Activated T-cell treated with anti-CD3 and anti-CD28 coated beads, Interleukin-2, amount 50 U/mL, for 4 hours (primary cell): ENCODE results near the gene RBL2. TPM values are rescaled to one million over a fixed set of nuclear protein-coding genes. Genes with fewer than 3 reads are reported as not detected.
"Not testable (repeated sequence)": the region's sequence is repeated elsewhere in the genome, so short reads cannot be mapped to it uniquely, and the experiment has no call there.

ENCODE experiments used
- ATAC-seq, 2 donors: fragments of 200-7000 bp; cut with Tn5 transposase; one replicate each; pipeline ENCODE4 v1.10.0; 2021
- DNase-seq: peaks from one replicate; pipeline ENCODE4 v3.0.0-alpha.2; 2020
- H3K27me3 Mint-ChIP-seq: one replicate; pipeline ENCODE4 v1.8.0; 2021; ENCODE audit warnings: low read depth, mixed read lengths
- H3K36me3 Mint-ChIP-seq: one replicate; pipeline ENCODE4 v1.8.0; 2022; ENCODE audit warnings: mixed read lengths; ENCODE audit not compliant: insufficient read depth
- H3K4me1 Mint-ChIP-seq: one replicate; pipeline ENCODE4 v1.8.0; 2021; ENCODE audit warnings: low read depth, mixed read lengths
- H3K4me3 Mint-ChIP-seq: one replicate; pipeline ENCODE4 v1.8.0; 2021; ENCODE audit warnings: mild to moderate bottlenecking, moderate library complexity, mixed read lengths
- H3K9me3 Mint-ChIP-seq: one replicate; pipeline ENCODE4 v1.8.0; 2021; ENCODE audit warnings: mixed read lengths
- total RNA-seq, 3 donors: library from RNA; stranded (reverse); gene quantifications; one replicate each; pipeline ENCODE4 v1.2.1, GENCODE V29; 2021

RBL2 gene
- total RNA-seq, 3 donors from 2014 or later, result 26.6 to 31.6 (median 29.8) TPM

GRCh38 chr16:53523971-53524548 is 89.8 kb downstream of the RBL2 start:
- Mint-ChIP-seq H3K4me3 (no peak overlapping the region), H3K36me3 (no peaks in the 10 kb centered on the region), H3K9me3 (no peaks in the 10 kb centered on the region), H3K4me1 (peaks cover 16% of the 10 kb centered on the region), H3K27me3 (no peaks in the 10 kb centered on the region)
- DNase-seq (no peak), ATAC-seq (no peak)

DNA sequence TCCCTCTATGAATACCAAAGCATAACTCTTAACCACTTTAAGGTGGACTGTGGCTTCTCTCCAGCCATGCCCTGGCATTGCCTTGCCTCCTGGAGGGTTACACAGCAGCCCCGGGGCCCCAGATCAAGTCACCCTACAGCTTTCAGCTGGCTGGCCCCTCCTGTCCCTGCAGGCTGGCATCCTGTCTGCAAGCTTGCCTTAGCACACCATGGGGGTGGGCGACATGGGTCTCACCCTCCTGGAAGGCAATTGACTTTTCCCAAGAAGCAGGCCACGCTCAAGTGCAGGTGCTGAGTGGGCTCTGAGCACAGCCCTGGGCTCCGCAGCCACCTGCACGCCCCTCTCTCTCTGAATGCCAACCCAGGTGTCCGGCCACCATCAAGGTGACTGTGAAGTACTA is 94.5 kb downstream of the RBL2 start:
- Mint-ChIP-seq H3K36me3 (no peaks in the 10 kb centered on the region), H3K9me3 (no peaks in the 10 kb centered on the region), H3K4me1 (no peaks in the 10 kb centered on the region), H3K4me3 (no peak overlapping the region), H3K27me3 (no peaks in the 10 kb centered on the region)
- ATAC-seq, result no peak
- DNase-seq, result no peak

- no peaks in the 10 kb centered on the region for H3K27me3 Mint-ChIP-seq
- DNase-seq, result no peak
- H3K4me1 Mint-ChIP-seq, result peaks cover 6% of the 10 kb centered on the region
- no peak overlapping the region for H3K4me3 Mint-ChIP-seq
- no peaks in the 10 kb centered on the region for H3K36me3 Mint-ChIP-seq
- no peak for ATAC-seq
- H3K9me3 Mint-ChIP-seq, result no peaks in the 10 kb centered on the region
Measured at GRCh38 chr16:53529513-53529912, 95.2 kb downstream of the RBL2 start.

DNA sequence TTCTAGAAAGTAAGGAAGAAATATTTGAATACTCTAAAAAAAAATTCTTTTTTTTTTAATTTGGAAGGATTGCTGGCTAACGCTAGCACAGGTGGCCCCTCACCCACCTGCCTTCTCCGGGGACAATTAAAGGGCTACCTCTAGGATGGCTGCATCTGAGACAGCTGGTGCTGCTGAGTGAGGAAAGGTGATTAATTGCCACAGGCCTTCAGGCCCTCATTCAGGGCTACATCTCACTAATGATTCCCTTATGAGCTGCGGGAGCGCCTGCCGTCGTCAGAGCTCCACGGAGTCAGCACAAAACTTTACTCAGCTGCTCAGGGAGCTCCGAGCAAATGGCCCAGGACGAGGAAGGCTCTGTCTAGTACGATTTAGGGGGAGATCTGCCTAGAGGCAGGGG is 95.8 kb downstream of the RBL2 start:
- DNase-seq (no peak), ATAC-seq (no peak)
- Mint-ChIP-seq H3K36me3 (no peaks in the 10 kb centered on the region), H3K4me3 (no peak overlapping the region), H3K27me3 (no peaks in the 10 kb centered on the region), H3K9me3 (no peaks in the 10 kb centered on the region), H3K4me1 (peaks cover 11% of the 10 kb centered on the region)

DNA sequence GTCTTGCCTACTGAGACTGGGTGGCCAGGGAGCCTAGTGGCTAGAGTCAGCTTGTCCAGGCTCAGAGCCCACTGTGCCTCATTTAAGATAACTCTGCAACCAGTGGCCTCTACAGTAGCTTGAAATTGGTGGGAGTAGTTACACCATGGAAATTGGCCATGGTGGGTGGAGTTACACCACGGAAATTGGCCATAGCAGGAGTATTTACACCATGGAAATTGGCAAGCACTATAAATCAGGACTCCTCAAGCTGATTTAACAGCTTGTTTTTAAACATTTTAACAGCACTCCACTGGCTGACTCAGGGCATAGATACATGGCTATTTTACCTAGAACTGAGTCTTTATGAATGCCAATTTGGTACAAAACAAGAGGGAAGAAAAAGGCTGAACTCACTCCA is 96.5 kb downstream of the RBL2 start:
- Mint-ChIP-seq H3K36me3 (no peaks in the 10 kb centered on the region), H3K4me1 (peaks cover 13% of the 10 kb centered on the region), H3K27me3 (no peaks in the 10 kb centered on the region), H3K4me3 (no peak overlapping the region), H3K9me3 (no peaks in the 10 kb centered on the region)
- DNase-seq, result no peak
- no peak for ATAC-seq

- H3K27me3 Mint-ChIP-seq, result no peaks in the 10 kb centered on the region
- H3K4me3 Mint-ChIP-seq, result no peak overlapping the region
- ATAC-seq (no peak), DNase-seq (no peak)
- peaks cover 25% of the 10 kb centered on the region for H3K4me1 Mint-ChIP-seq
- H3K9me3 Mint-ChIP-seq, result no peaks in the 10 kb centered on the region
- no peaks in the 10 kb centered on the region for H3K36me3 Mint-ChIP-seq
Measured at GRCh38 chr16:53534206-53534605, 99.9 kb downstream of the RBL2 start.

DNA sequence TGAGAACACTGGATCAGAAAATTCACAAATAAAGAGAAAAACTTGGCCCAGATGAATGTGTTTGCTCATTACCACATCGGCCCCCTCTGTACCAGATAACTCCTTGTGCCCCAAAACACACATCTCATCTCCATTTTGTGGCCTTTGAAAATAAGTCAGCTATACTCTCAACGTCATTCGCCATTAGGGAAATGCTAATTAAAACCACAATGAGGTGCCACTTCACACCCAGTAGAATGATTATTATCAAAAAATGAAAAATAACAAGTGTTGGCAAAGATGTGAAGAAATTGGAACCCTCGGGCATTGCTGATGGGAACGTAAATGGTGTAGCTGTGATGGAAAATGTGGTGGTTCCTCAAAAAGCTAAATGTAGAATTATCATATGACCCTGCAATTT is 103.4 kb downstream of the RBL2 start:
- Mint-ChIP-seq H3K9me3 (no peaks in the 10 kb centered on the region), H3K4me1 (peaks cover 25% of the 10 kb centered on the region), H3K27me3 (peaks cover 4% of the 10 kb centered on the region), H3K4me3 (no peak overlapping the region), H3K36me3 (no peaks in the 10 kb centered on the region)
- no peak for ATAC-seq
- DNase-seq, result no peak

GRCh38 chr16:53539346-53539745 is 105.1 kb downstream of the RBL2 start:
- ATAC-seq, DNase-seq, H3K9me3 Mint-ChIP-seq, H3K27me3 Mint-ChIP-seq, H3K36me3 Mint-ChIP-seq, H3K4me3 Mint-ChIP-seq: not testable (repeated sequence)
- peaks cover 28% of the 10 kb centered on the region for H3K4me1 Mint-ChIP-seq

DNA sequence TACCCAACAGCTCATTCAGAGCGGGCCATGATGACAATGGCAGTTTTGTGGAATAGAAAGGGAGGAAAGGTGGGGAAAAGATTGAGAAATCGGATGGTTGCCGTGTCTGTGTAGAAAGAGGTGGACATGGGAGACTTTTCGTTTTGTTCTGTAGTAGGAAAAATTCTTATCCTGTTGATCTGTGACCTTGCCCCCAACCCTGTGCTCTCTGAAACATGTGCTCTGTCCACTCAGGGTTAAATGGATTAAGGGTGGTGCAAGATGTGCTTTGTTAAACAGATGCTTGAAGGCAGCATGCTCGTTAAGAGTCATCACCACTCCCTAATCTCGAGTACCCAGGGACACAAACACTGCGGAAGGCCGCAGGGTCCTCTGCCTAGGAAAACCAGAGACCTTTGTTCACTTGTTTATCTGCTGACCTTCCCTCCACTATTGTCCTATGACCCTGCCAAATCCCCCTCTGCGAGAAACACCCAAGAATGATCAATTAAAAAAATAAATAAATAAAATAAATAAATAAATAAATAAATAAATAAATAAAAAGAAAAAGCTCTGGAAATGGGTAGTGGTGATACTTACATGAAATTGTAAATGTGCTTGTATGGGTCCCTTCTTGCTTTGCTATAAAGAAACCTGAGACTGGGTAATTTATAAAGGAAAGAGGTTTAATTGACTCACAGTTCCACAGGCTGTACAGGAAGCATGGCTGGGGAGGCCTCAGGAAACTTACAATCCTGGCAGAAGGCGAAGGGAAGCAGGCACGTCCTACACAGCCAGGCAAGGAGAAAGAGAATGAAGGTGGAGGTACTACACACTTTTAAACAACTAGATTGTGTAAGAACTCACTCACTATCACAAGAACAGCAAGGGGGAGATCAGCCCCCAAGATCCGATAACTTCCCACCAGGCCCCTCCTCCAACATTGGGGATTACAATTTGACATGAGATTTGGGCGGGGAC is 105.8 kb downstream of the RBL2 start:
- H3K4me1 Mint-ChIP-seq, result peaks cover 28% of the 10 kb centered on the region
- DNase-seq, H3K9me3 Mint-ChIP-seq, ATAC-seq, H3K36me3 Mint-ChIP-seq, H3K27me3 Mint-ChIP-seq, H3K4me3 Mint-ChIP-seq: not testable (repeated sequence)

Other genes starting within 250 kb of the RBL2 start
- 10 to 100 TPM; 22.9 to 28.6 (median 24.5) TPM for gene AKTIP, start 68.7 kb downstream of the RBL2 start, total RNA-seq